Tibial artery (tissue), 4 donors: Measurements from ENCODE around the gene PGM1.

ENCODE experiments used
- DNase-seq, 2 donors: peaks; one replicate each; pipeline ENCODE4 v3.0.0-alpha.2; 2019
- H3K27ac ChIP-seq, 2 donors: fragments of 200-600 bp; sonication (generic) in 1 of 2; 1 replicate in 1 of 2; 2 replicates in 1 of 2; pipeline ENCODE4 v1.5.1; 2018 to 2019; ENCODE audit warnings: mild to moderate bottlenecking in 1 of 2
- H3K27me3 ChIP-seq, 2 donors: fragments of 200-600 bp; sonication (generic) in 1 of 2; one replicate each; pipeline versions ENCODE4 v1.5.1 to v1.6.0; 2016 to 2019
- H3K36me3 ChIP-seq, 3 donors: fragments of 200-600 bp; sonication (generic) in 2 of 3; one replicate each; pipeline ENCODE4 v1.5.1; 2016 to 2019; ENCODE audit warnings: mild to moderate bottlenecking in 2 of 3
- H3K4me1 ChIP-seq, 4 donors: fragments of 200-600 bp; sonication (generic) in 2 of 4; 1 replicate in 3 of 4; 2 replicates in 1 of 4; pipeline ENCODE4 v1.5.1; 2016 to 2019
- H3K4me3 ChIP-seq, 2 donors: fragments of 200-600 bp; sonication (generic) in 1 of 2; 1 replicate in 1 of 2; 2 replicates in 1 of 2; pipeline ENCODE4 v1.5.1; 2018 to 2019; ENCODE audit warnings: mild to moderate bottlenecking in 2 of 2
- H3K9me3 ChIP-seq, 3 donors: fragments of 200-600 bp; sonication (generic) in 1 of 3; one replicate each; pipeline ENCODE4 v1.5.1; 2016 to 2019
- intact Hi-C: fragments of 100-400 bp; cut with DNase I; formaldehyde crosslinking; loops from one replicate; pipeline ENCODE4 v1.15.0; 2023; ENCODE audit warnings: low total_unique reads
- TF ChIP-seq, protein P1 (sequence below), 2 experiments: fragments of 200-600 bp in 1 of 2; fragments of 450-650 bp in 1 of 2; IDR thresholded peaks; one replicate each; pipeline ENCODE4 v1.5.1; 2017 to 2019; ENCODE audit warnings: antibody characterized with exemption in 2 of 2, mild to moderate bottlenecking in 1 of 2, moderate library complexity in 1 of 2

Gene PGM1

DNA sequence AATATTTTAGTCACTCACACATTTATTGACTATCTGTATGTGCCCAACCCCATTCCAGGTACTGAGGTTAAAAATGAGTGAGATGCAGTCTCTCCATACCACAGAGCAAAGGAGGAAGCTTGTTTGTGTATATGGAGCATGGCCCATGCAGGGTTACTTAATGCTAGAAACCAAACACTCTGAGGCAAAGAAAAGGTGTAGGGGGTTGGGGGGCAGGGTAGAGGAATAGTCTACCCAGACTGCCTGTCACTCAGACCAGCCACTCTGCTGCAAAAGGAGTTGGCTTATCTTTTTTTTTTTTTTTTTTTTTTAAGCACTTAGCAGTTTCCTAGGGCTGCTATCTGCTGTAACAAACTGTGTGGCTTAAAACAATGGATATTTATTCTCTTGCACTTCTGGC is 19.8 kb downstream of the PGM1 start:
- DNase-seq, result no peak
- intact Hi-C loops, result loop anchor here (10.0 kb wide), 1 partner anchor 62 kb away; no protein-coding TSS in a partner anchor
- TF ChIP-seq, protein P1, sequence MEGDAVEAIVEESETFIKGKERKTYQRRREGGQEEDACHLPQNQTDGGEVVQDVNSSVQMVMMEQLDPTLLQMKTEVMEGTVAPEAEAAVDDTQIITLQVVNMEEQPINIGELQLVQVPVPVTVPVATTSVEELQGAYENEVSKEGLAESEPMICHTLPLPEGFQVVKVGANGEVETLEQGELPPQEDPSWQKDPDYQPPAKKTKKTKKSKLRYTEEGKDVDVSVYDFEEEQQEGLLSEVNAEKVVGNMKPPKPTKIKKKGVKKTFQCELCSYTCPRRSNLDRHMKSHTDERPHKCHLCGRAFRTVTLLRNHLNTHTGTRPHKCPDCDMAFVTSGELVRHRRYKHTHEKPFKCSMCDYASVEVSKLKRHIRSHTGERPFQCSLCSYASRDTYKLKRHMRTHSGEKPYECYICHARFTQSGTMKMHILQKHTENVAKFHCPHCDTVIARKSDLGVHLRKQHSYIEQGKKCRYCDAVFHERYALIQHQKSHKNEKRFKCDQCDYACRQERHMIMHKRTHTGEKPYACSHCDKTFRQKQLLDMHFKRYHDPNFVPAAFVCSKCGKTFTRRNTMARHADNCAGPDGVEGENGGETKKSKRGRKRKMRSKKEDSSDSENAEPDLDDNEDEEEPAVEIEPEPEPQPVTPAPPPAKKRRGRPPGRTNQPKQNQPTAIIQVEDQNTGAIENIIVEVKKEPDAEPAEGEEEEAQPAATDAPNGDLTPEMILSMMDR (IDR thresholded peaks at IDR 0.05), result no peak
- H3K36me3 ChIP-seq, result no peaks in the 10 kb centered on the region
- H3K4me1 ChIP-seq, result peaks cover 0 to 28% (median 5%) of the 10 kb centered on the region in 4 donors
- H3K27me3 ChIP-seq, result no peaks in the 10 kb centered on the region
- H3K4me3 ChIP-seq, result no peak overlapping the region
- H3K27ac ChIP-seq, result no peak overlapping the region
- no peaks in the 10 kb centered on the region for H3K9me3 ChIP-seq

DNA sequence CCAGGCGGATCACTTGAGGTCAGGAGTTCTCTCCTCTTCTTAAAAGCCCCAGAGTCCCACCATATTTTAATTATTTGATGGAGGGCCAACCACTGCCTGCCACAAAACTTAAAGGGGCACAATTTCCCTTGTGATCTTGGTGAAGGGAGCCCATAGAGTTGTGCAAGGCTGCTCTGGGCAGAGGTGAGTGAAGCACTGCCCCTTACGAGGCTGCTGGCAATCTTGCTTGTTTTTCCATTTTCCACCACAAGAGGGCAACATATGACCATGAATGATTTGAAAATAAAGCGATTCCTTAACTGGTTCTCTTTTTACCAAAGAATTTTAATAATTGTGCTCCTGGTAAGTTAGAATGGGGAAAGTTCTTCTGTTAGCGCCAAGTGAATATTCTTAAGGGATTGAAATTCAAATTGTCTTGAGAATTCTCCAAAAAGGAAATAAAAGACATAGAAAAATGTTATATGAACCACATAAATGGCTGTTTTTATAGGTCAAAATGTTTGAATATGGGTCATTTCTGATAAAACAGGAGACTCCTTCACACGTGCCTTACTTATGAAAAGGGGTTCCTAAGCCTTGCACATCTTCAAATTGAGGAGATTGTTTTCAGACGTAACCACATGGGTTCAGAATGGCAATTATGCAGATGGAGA is 22.7 kb downstream of the PGM1 start:
- Histone ChIP-seq H3K9me3 (no peaks in the 10 kb centered on the region), H3K4me3 (no peak overlapping the region), H3K36me3 (no peaks in the 10 kb centered on the region), H3K27me3 (no peaks in the 10 kb centered on the region), H3K27ac (no peak overlapping the region), H3K4me1 (peaks cover 0 to 45% (median 7%) of the 10 kb centered on the region in 4 donors)
- peak in 1 of 2 donors; percentile 76 for DNase-seq
- intact Hi-C loops, result loop anchor here (10.0 kb wide), 1 partner anchor 59 kb away; no protein-coding TSS in a partner anchor
- TF ChIP-seq, protein P1 (IDR thresholded peaks at IDR 0.05), result peak; percentile 70 to 89

DNA sequence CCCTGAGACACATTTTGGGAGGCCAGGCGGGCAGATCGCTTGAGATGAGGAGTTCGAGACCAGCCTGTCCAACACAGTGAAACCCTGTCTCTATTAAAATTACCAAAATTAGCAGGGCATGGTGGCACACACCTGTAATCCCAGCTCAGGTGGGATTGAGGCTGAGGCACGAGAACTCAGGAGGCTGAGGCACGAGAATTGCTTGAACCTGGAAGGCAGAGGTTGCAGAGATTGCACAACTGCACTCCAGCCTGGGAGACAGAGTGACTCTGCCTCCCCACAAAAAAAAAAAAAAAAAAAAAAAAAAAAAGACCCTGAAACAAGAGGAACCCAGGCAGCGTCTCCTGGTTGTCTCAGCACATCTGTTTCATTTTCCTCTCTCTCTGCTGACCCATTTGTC is 24.2 kb downstream of the PGM1 start:
- Histone ChIP-seq H3K9me3 (no peaks in the 10 kb centered on the region), H3K27ac (no peak overlapping the region), H3K4me3 (no peak overlapping the region), H3K27me3 (no peaks in the 10 kb centered on the region), H3K36me3 (no peaks in the 10 kb centered on the region), H3K4me1 (peaks cover 0 to 57% (median 12%) of the 10 kb centered on the region in 4 donors)
- DNase-seq, result no peak
- TF ChIP-seq, protein P1 (IDR thresholded peaks at IDR 0.05), result no peak
- intact Hi-C loops, result loop anchor here (10.0 kb wide), 1 partner anchor 57 kb away; no protein-coding TSS in a partner anchor

DNA sequence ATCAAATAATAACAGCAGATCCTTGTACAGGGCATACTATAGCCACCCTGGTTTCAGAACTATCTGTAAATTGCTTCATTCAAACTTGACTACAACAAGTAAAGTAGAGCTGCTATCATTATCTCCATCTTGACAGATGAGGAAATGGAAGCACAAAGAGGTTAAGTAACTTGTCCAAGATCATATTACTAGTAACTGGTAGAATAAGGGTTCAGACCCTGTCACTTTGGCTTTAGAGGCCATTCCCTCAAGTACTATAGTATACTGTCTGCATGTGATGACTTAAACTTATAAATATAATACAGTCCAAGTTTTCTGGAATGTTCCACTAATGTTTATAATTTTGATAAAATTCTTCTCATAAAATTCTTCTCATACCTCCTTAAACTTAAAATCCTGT is 24.8 kb downstream of the PGM1 start:
- Histone ChIP-seq H3K36me3 (no peaks in the 10 kb centered on the region), H3K4me1 (peaks cover 0 to 51% (median 15%) of the 10 kb centered on the region in 4 donors), H3K4me3 (no peak overlapping the region), H3K27me3 (no peaks in the 10 kb centered on the region), H3K27ac (no peak overlapping the region), H3K9me3 (no peaks in the 10 kb centered on the region)
- no peak for DNase-seq
- TF ChIP-seq, protein P1 (IDR thresholded peaks at IDR 0.05), result no peak
- intact Hi-C loops, result loop anchor here (10.0 kb wide), 1 partner anchor 57 kb away; no protein-coding TSS in a partner anchor

DNA sequence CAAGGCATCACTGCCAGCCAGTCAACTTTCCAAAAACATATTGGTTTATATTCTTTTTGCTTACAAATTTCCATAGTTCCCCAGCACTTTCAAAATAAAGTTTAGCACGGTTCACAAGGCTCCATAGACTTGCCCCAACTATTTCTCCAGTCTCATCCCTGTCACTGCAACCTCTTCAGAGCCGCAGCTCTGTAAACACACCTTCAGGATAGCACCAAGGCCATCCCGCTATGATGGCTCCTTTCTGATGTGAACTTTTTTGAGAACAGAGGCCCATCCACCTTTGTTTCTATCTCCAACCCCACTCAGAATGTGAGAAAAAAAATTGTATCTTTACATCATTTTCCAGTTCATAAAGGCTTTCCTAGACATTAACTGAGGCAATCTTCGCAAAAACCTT is 26.3 kb downstream of the PGM1 start:
- Histone ChIP-seq H3K27me3 (no peaks in the 10 kb centered on the region), H3K27ac (no peak overlapping the region), H3K4me1 (peaks cover 0 to 51% (median 15%) of the 10 kb centered on the region in 4 donors), H3K36me3 (no peaks in the 10 kb centered on the region), H3K4me3 (no peak overlapping the region), H3K9me3 (no peaks in the 10 kb centered on the region)
- TF ChIP-seq, protein P1 (IDR thresholded peaks at IDR 0.05), result no peak
- DNase-seq, result no peak
- intact Hi-C loops, result loop anchor here (10.0 kb wide), 1 partner anchor 55 kb away; no protein-coding TSS in a partner anchor
